Measurements from ENCODE around the gene CEP85L.
A peak's percentile ranks its signal among the peaks of the same experiment; 100 is the strongest.

Gene CEP85L

DNA sequence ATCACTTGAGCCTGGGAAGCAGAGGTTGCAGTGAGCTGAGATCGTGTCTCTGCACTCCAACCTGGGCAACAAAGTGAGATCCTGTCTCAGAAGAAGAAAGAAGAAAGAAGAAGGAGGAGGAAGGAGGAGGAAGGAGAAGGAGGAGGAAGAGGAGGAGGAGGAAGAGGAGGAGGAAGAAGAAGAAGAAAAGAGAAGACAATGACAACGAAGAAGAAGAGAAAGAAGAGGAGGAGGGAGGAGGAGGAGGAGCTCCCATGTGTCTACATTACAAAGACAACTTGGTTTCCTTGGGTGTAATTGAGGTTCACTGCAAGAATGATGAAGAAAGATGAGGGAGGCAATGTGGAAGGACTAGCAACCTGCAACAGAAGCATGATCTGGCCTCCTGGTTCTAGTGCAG lies 21.3 kb upstream of the CEP85L start:
- FAIRE-seq, result no peak

DNA sequence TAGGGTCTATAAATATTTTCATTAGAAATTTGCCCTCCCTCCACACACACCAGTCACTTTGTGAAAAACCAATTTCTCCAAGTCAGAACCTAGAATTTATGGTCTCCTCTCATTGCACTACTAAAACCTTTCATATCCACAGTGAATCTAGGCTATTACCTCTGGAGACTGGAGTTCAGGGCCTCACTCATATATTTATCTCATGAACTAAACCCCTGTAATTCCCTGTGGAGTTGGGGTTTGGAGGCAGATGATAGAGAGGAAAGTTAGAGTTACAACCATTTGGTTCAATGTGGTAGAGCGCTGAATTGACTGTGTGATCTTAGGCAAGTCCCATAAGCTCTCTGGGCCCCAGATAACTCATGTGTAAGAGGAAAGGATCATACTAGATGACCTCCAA lies 18.2 kb upstream of the CEP85L start:
- FAIRE-seq (no peak), DNase-seq (ENCODE audit: insufficient read length, low spot score) (no peak)
- TF ChIP-seq POLR2A (IDR thresholded peaks at IDR 0.05; ENCODE audit: low read depth, low read length), result no peak

More for the DNA sequence above, 21.3 kb upstream of the CEP85L start:
- DNase-seq (ENCODE audit: insufficient read length, low spot score), result no peak
- TF ChIP-seq POLR2A (IDR thresholded peaks at IDR 0.05; ENCODE audit: low read depth, low read length), result no peak

DNA sequence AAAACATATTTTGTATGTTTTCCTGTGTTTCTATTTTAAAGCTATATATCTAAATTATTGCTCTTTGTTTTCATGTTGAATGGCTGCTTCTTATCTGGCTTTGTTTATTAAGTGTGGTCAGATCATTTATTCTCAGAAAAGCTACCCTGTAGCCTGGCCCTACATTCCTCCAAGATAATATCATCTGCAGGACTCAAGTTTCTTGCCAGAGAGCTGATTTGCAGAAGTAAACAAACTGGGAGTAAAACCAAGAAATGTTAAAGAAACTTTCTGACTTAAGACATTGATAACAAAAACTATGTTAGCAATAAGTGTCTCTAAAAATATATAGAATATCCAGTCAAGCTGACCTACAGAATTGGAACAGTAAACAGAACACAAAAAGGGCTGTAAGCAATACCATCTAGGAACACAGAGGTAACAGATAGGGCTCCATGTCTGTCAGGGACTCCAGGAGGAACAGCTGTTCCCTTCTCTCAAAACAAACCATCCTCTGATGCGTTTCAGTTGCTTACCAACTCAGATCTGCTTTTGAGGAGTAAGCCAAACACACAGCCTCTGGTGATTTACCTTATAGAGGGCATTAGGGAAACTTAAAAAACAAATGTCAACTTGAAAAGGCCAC lies 17.5 kb upstream of the CEP85L start:
- FAIRE-seq, result no peak
- no peak for TF ChIP-seq POLR2A (IDR thresholded peaks at IDR 0.05; ENCODE audit: low read depth, low read length)
- DNase-seq (ENCODE audit: insufficient read length, low spot score), result no peak

DNA sequence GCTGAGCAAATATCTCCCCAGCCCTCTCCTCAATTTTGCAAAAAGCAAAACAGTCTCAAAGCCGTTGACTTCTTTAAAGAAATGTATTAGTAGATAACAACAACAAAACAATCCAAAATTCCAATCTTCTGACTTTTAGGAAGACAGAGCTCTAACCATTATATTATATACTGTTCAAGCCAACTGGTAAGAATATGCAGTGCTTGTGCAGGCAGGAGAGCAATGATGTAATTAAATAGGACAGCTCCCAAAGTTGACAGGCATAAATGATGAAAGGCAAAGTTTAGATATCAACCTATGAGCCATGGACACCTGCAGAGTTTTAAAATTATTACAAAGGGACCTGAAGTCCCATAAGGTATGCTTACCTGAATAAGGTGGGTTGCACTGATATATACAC lies 16.6 kb upstream of the CEP85L start:
- FAIRE-seq (no peak), DNase-seq (ENCODE audit: insufficient read length, low spot score) (no peak)
- no peak for TF ChIP-seq POLR2A (IDR thresholded peaks at IDR 0.05; ENCODE audit: low read depth, low read length)

DNA sequence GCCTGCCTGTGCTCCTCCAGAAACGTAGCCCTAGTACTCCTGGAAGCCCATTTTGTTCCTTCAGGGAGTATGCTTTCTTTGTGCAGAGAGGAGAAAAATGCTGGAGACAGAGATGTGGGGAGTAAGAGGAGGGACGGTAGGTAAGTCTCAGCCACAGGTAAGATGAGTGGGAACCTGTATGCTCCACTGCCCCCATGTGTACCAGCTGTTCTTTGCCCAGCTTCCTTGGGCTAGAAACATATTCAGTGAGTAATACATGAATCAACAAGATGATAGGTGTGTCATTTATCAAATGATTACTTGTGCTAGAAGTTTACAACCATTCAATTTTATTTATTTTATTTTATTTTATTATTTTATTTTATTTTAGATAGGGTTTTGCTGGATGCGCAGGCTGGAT lies 13.6 kb upstream of the CEP85L start:
- DNase-seq (ENCODE audit: insufficient read length, low spot score), result no peak
- no peak for TF ChIP-seq POLR2A (IDR thresholded peaks at IDR 0.05; ENCODE audit: low read depth, low read length)
- FAIRE-seq, result no peak

DNA sequence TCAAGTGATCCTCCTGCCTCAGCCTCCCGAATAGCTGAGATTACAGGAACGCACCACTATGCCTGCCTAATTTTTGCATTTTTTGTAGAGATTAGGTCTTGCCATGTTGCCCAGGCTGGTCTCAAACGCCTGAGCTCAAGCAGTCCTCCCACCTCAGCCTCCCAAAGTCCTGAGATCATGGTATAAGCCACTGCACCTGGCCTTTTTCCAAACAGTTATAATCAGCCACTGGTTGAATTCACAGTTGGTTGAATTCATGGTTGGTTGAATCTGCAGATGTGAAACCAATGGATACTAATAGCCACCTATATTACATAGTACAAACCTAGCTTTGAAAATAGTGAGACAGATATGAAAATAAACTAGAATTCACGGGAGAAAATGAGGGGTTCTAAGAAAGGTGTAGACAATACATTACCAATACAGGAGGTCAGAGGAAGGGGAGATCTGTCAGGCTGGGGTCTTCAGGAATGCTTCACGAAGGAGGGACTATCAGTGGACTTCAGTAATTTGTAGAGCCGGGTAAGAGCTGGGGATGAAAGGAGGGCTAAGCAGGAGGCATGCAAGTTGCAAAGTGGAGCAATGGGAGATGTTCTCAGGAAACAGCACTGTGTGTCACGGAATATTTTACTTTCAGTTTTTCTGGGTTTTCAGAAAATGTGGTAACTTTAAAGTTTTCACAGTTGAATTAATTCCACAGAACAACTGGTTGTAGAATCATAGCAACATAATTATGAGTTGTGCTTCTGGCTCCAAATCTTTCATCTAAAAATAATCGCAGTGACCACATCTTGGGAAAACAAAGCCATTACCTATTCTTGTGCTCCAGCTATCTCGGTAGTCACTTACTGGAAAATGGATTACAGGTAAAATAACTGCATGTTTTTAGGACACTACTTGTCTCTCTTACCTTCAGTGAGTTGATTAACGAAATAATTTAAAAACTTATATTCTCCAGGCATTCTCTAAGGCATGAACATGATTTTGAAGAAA lies 12.9 kb upstream of the CEP85L start:
- TF ChIP-seq POLR2A (IDR thresholded peaks at IDR 0.05; ENCODE audit: low read depth, low read length), result no peak
- DNase-seq (ENCODE audit: insufficient read length, low spot score), result no peak
- FAIRE-seq, result peak; percentile 27

DNA sequence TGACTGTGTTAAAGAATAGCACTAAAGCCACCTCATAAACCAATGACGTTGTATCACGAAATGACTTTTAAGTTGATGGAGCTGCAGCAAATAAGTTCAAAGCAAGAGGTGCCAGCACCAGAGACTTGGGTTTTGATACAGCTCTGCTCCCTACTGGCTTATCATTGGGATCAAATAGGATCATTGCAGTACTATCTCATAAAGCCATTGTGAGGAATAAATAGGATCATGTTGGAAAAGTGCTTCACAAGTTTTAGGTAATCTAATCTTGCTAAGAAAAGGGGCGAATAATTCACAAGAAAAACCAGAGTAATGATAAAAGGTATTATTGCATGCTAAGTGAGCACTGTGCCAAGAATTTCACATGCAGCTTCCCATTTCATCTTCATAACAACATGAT lies 10.4 kb upstream of the CEP85L start:
- FAIRE-seq, result no peak
- DNase-seq (ENCODE audit: insufficient read length, low spot score), result no peak
- no peak for TF ChIP-seq POLR2A (IDR thresholded peaks at IDR 0.05; ENCODE audit: low read depth, low read length)

DNA sequence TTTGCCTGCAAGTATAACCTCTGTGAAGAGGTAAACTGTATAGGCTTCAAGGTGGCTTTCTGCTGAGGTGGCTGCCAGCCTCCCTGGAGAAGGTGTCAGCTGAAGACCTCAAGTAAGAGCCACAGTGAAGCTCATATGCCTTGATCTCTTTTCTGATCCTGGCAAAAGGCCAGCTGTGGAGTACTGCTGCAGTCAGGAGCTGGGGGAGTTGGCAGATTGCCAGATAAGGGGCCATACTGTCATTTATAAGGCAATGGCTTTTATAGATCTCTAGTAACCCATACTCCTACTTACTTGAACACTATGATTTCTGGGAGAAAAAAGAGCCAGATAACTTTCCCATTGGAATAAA lies 8.8 kb upstream of the CEP85L start:
- DNase-seq (ENCODE audit: insufficient read length, low spot score) (no peak), FAIRE-seq (no peak)
- no peak for TF ChIP-seq POLR2A (IDR thresholded peaks at IDR 0.05; ENCODE audit: low read depth, low read length)

DNA sequence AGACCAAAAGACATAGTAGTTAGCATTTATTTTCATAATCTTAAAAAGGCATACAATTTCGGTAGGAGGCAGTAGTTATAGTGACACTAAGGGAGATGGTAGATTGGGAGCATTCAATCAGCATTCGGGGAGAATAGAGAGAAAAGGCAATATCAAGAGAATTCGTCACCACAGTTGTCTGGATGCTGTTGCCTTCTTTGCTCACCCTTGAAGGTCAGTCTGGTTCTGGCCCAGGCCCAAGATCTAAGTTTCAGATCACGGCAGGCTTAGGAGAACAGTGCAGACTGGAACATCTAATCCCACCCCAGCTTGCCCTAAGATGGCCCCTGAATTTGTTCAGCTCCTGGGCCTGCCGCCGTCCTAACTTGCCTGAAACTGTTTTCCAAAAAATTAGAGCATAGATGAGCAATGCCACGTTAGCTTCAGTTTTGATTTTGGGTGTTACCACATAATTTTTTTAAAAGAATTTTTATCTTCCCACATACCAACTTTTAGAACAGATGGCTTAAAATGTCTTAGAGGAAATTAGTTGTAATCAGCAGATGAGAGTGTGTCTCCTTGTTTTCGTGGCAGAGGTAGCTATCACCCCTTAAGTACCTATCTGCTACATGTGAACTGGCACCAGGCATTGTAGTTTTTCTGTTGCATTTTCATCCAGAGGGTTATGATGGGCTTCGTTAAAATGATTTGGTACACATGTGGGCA lies 8.3 kb upstream of the CEP85L start:
- no peak for TF ChIP-seq POLR2A (IDR thresholded peaks at IDR 0.05; ENCODE audit: low read depth, low read length)
- FAIRE-seq (no peak), DNase-seq (ENCODE audit: insufficient read length, low spot score) (no peak)

DNA sequence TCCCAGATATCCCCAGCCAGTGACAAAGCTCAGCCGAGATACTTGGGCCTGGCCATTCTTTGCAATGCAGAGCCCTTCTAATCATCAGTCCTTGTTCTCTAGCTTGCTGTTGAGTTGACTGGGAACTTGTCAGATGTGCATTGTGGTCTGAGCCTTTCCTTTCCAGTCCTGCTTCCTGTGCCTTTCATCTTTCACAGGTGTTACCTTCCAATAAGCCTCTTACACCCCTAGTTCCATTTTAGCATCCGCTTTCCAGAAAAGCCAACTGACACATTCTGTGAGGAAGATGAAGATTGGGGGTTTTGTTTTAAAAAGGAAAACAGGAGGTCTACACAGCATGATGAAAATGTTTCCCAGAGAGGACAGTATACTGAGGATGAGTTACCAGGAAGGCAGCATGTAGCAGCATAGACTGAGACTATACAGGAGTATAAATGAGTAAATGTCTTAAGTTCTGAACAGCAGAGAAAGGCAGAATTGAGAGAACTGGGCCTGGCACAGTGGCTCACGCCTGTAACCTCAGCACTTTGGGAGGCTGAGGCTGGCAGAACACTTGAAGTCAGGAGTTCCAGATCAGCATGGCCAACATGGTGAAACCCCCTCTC lies 5.6 kb upstream of the CEP85L start:
- DNase-seq (ENCODE audit: insufficient read length, low spot score), result no peak
- TF ChIP-seq POLR2A (IDR thresholded peaks at IDR 0.05; ENCODE audit: low read depth, low read length), result no peak
- no peak for FAIRE-seq

DNA sequence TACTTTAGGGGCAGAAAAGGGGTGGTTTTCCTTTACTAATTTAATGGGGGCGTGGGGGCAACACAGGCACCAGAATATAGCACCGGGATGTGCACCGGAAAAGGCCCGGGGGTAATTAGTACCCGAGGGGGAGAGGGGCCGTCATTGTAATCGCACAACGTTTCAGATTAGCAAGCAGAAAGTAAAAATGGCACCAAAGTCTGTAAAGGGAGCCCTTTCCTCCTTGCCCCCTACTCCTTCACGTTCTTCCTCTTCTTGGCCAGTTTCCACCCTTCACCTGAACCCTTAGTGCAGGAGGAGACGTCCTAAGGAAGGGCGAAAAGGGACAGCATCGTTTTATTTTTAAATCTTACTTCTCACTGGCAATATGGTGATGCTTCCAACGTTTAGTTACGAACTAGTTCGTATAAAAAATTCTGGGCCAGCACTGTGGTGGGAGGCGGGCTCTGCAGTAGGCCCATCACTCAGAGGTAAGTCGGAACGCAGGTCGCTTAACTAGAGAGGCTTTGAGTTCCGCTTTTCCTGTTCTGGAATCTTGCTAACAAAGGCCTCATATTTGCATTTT lies 742 bp upstream of the CEP85L start:
- no peak for TF ChIP-seq POLR2A (IDR thresholded peaks at IDR 0.05; ENCODE audit: low read depth, low read length)
- DNase-seq (ENCODE audit: insufficient read length, low spot score) (no peak), FAIRE-seq (no peak)

DNA sequence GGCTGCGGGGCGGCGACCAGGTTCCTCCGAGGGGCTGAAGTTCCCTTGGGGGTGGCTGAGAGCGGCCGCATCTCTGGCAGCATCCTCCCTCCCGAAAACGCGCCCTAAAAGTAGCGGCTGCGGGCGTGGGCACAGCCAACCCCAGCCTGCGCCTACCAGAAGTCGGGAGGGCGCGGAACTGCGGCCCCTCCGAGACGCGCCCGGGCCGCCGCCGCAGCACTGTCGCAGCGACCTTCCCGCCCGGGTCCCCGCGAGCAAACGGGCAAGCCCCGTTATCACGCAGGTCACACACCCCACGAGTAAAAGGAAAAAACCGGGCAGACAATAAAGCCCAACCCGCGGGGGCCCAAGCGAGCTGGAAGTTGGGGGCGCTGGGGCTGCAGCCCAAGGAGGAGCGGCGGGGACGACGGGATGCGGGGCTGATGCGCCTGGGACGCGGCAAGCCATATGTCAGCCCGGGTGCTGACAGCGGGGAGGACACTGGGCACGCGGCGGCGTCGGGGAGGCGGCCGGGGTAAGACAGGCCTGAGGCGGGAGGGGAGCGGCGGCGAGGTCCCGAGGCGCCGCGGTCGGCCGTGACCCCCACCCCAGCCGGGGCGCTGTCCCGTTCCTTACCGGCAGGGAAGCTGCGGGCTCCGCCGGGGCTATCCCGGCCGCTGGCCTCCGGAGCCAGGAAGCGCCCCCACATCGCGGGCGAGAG lies 659 bp downstream of the CEP85L start:
- DNase-seq (ENCODE audit: insufficient read length, low spot score) (peak; percentile 19), FAIRE-seq (no peak)
- peak; percentile 49 for TF ChIP-seq POLR2A (IDR thresholded peaks at IDR 0.05; ENCODE audit: low read depth, low read length)

DNA sequence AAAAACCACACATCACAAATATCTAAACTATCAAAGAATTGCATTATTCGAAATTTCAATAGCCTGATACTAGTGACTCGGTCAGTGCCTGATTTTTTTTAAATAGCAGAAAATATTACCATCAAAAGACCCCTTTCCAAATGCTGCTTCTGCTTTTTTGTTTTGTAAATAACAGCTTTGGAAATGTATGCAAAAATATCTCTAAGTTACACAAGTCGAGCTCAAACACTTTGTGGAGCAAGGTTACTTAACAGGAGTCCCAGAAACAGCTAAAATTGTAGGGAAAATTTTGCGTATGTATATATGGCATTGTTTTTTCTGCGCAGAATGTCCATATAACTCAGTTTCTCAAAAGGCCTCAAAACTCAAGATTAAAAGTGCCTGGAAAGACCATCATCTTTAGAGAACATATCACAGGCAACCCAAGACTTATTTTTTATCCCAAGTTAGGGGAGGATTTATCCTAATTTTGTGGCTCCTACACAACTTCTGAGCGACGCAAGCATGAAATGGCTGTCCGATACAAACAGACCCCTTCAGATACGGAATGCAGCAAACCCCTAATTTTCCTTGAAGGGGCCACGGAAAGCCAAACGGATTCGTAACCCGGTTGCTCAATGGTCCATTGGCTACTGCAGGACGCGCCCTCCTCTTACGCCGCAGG lies 1.3 kb downstream of the CEP85L start:
- TF ChIP-seq POLR2A (IDR thresholded peaks at IDR 0.05; ENCODE audit: low read depth, low read length), result no peak
- DNase-seq (ENCODE audit: insufficient read length, low spot score) (no peak), FAIRE-seq (peak; percentile 57)

Data from H54 (cell line).